Endometrial microvascular endothelial cells (primary cell): Measurements from ENCODE around the gene LARP6. TPM values are rescaled to one million over a fixed set of nuclear protein-coding genes. Genes with fewer than 3 reads are reported as not detected.

Experiments used
- total RNA-seq: library from RNA; depleted of rRNA; stranded (reverse); fragments of >200 nt; gene quantifications from one replicate; pipeline ENCODE4 v1.2.3, GENCODE V29; 2015; ENCODE audit errors: inconsistent ontology term

The LARP6 gene
- total RNA-seq, 1 donor from 2014 or later: 34.5 TPM

Other genes starting within 250 kb of the LARP6 start
- 43.3 TPM for gene UACA, start 90.6 kb downstream of the LARP6 start, total RNA-seq
- gene THAP10, start 38.3 kb upstream of the LARP6 start, total RNA-seq: 10.8 TPM
- gene LRRC49, start 38.7 kb upstream of the LARP6 start, total RNA-seq: 24.3 TPM